ENCODE data around the gene S100A11.

Gene S100A11

DNA sequence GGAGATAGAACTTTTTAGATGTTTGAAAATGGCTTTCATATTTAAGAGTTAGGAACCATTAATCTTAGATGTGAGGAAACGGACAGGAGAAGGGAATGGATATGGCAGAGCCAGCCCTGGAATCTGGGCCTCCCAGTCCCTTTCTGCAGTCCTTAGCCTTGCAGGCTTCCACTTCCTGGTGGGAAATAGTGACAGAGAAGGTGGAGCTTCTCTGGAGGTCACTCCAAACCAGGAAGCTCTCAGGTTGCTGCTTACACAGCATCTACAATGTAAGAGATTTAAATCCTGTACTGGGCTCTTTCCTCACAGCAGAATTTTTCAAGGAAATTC, 2.5 kb downstream of the S100A11 start:
- TF ChIP-seq, protein P1, sequence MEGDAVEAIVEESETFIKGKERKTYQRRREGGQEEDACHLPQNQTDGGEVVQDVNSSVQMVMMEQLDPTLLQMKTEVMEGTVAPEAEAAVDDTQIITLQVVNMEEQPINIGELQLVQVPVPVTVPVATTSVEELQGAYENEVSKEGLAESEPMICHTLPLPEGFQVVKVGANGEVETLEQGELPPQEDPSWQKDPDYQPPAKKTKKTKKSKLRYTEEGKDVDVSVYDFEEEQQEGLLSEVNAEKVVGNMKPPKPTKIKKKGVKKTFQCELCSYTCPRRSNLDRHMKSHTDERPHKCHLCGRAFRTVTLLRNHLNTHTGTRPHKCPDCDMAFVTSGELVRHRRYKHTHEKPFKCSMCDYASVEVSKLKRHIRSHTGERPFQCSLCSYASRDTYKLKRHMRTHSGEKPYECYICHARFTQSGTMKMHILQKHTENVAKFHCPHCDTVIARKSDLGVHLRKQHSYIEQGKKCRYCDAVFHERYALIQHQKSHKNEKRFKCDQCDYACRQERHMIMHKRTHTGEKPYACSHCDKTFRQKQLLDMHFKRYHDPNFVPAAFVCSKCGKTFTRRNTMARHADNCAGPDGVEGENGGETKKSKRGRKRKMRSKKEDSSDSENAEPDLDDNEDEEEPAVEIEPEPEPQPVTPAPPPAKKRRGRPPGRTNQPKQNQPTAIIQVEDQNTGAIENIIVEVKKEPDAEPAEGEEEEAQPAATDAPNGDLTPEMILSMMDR (IDR thresholded peaks at IDR 0.05; ENCODE audit: extremely low read depth, insufficient read depth, missing control alignments) = no peak
- in situ Hi-C loops (cut with MboI; ENCODE audit: low pct_unique_long_range_greater_than_20kb, low sequenced_read_pairs, unreplicated experiment) = no loop called here

DNA sequence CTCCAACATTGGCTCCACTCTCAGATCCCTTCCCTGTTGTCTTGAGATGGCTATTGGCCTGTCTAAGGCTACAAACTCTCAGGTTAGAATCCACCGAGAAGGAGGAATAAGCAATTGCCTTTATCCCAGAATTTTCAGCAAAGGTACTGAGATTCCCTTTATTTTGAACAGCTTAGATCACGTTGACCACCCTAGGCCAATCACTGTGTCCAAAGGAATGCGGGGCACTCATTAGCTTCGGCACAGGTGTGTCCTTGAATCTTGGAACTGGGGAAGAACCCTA, 6.9 kb downstream of the S100A11 start:
- no peak for DNase-seq (ENCODE audit: low spot score)
- in situ Hi-C loops (cut with MboI; ENCODE audit: low pct_unique_long_range_greater_than_20kb, low sequenced_read_pairs, unreplicated experiment) = no loop called here
- TF ChIP-seq, protein P1 (IDR thresholded peaks at IDR 0.05; ENCODE audit: extremely low read depth, insufficient read depth, missing control alignments) = no peak

More for the DNA sequence above, 2.5 kb downstream of the S100A11 start:
- DNase-seq (ENCODE audit: low spot score) = peak; percentile 22

DNA sequence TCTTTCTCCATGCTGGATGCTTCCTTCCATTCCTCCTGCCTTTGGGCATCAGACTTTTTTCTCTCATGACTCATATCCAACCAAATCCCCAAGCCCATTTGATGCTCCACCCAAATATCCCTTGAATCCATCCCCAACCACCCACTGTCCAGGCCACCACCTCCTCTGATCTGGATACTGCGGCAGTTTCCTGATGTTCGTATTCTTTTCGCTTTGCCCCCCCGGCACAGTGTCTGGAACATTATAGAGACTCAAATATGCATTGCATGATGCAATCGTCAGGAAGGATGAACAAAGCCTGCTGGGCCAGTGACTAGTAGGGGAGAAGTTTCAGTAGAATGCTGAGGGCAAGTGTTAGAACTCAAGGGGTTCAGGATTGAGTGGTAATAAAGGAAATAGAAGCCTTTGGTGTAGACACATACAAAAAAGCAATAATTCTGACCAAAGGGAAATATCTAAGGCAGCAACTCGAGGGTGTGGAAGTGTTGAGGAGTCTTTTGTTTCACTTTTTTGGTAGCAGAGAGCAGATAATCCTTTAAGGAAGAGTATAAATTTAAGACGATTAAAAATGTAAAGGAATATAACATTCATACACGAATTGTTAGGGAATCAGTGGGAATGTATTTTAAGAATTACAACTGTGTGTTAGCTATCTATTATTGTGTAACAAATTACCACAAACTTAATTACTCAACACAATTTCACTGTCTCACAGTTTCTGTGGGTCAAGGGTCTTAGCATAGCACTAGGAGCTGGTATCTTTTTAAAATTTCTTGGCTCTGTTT, 7.5 kb downstream of the S100A11 start:
- DNase-seq (ENCODE audit: low spot score) = no peak
- in situ Hi-C loops (cut with MboI; ENCODE audit: low pct_unique_long_range_greater_than_20kb, low sequenced_read_pairs, unreplicated experiment) = no loop called here
- TF ChIP-seq, protein P1 (IDR thresholded peaks at IDR 0.05; ENCODE audit: extremely low read depth, insufficient read depth, missing control alignments) = no peak

DNA sequence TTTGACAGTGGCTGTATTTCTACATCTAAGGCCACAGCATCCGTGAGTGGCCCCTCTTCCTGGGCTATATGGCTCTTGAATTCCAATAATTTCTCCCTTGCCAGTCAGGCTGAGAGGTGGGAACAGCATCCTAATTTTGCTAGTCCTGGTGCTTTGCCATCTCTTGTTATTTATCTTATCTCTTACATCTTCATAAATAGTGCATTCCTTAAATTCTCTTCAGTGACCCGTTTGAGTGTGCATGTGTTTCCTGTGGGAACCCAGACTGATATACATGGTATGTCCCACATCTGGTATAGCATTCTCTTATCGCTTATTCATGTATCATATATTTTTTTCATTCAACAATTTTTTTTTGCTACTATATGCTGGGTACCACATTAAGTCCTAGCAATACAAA, 9.9 kb downstream of the S100A11 start:
- in situ Hi-C loops (cut with MboI; ENCODE audit: low pct_unique_long_range_greater_than_20kb, low sequenced_read_pairs, unreplicated experiment) = no loop called here
- TF ChIP-seq, protein P1 (IDR thresholded peaks at IDR 0.05; ENCODE audit: extremely low read depth, insufficient read depth, missing control alignments) = no peak
- DNase-seq (ENCODE audit: low spot score) = no peak

DNA sequence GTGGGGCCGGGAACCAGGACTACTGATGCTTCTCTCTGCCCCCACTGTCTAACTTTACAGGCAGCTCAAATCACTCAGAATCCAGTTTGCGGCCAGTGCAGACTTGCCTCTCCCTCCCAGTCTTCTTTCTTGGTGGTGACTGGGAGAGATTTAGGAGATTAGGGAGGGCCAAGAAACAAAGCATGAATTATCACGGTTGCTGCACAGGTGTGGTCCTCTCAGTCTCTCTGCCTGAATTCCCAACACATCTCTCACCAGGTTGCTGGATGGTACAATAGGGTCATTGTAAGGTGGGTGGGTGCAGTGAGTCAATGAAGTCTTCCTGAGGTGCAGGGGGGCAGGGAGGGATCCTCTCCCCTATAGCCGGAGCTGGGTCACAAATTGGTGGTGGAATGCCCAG, 12.6 kb downstream of the S100A11 start:
- TF ChIP-seq, protein P1 (IDR thresholded peaks at IDR 0.05; ENCODE audit: extremely low read depth, insufficient read depth, missing control alignments) = no peak
- DNase-seq (ENCODE audit: low spot score) = no peak
- in situ Hi-C loops (cut with MboI; ENCODE audit: low pct_unique_long_range_greater_than_20kb, low sequenced_read_pairs, unreplicated experiment) = no loop called here

DNA sequence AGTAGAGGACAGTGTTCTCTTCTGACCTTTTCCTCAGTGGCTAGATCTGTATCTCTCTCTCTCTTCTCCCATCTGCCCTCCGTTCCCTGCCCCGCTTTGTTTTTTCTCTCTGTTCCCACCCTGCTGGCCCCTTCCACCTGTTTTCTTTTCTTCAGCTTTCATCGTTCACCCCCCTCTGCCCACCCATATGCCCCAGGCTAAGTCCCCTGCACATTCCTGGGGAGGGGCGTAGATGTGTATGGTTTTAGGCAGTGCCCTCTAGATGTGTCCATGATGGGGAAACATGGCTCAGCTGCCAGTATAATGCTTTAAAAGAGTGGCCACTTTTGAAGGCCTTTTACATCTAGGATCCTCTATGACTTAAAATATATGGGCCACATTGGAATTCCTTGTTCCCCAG, 13.6 kb downstream of the S100A11 start:
- in situ Hi-C loops (cut with MboI; ENCODE audit: low pct_unique_long_range_greater_than_20kb, low sequenced_read_pairs, unreplicated experiment) = no loop called here

More for the DNA sequence above, 13.6 kb downstream of the S100A11 start:
- no peak for DNase-seq (ENCODE audit: low spot score)
- TF ChIP-seq, protein P1 (IDR thresholded peaks at IDR 0.05; ENCODE audit: extremely low read depth, insufficient read depth, missing control alignments) = no peak
